ENCODE results near the gene MAP3K19. TPM values are rescaled to one million over a fixed set of nuclear protein-coding genes. Genes with fewer than 3 reads are reported as not detected.

Gene MAP3K19
- polyA plus RNA-seq, 1 donor, result 0.01 TPM

DNA sequence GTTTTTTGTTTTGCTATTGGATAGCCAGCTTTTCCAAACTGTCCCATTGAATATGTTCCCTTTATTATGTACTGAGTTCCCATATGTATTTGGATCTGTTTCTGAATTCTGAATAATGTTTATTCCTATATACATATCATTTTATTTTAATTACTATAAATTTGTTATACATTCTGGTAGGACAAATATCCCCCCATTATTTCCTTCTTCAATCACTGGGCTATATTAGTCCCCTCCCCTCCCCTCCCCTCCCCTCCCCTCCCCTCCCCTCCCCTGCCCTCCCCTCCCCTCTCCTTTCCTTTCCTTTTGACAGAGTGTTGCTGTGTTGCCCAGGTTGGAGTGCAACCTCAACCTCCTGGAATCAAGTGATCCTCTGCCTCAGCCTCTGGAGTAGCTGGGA lies 31.2 kb upstream of the MAP3K19 start:
- H3K9me3 ChIP-seq (ENCODE audit: control insufficient read depth, low read depth, low read length), result no peaks in the 10 kb centered on the region
- H3K36me3 ChIP-seq (ENCODE audit: control insufficient read depth, insufficient read depth, low read length), result peaks cover 1% of the 10 kb centered on the region
- no peak overlapping the region for H3K4me3 ChIP-seq (ENCODE audit: low read length)
- no peaks in the 10 kb centered on the region for H3K27me3 ChIP-seq (ENCODE audit: control insufficient read depth, insufficient read depth, low read length)
- no peak overlapping the region for H3K27ac ChIP-seq (ENCODE audit: low read length)
- no peaks in the 10 kb centered on the region for H3K4me1 ChIP-seq (ENCODE audit: control insufficient read depth, insufficient read depth, low read length)
- no peak for DNase-seq

DNA sequence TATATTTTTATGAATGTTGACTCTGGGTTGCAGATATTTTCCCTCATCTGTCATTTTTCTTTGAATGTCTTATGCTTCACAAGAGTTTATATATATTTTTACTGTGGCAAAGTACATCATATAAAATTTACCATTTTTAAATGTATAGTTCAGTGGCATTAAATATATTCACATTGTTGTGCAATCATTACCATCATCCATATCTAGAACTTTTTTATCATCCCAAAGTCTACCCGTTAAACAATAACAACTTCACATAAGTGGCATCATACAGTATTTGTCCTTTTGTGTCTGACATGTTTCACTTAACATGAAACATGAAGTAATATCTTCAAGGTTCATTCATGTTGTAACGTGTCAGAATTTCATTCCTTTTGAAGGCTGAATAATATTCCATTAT lies 29.3 kb upstream of the MAP3K19 start:
- H3K4me1 ChIP-seq (ENCODE audit: control insufficient read depth, insufficient read depth, low read length), result no peaks in the 10 kb centered on the region
- H3K9me3 ChIP-seq (ENCODE audit: control insufficient read depth, low read depth, low read length), result peaks cover 5% of the 10 kb centered on the region
- 100% methylated on average over 1 of the region's 2 CpGs for WGBS (ENCODE audit: insufficient coverage, low lambda C conversion rate)
- no peak for DNase-seq
- H3K27ac ChIP-seq (ENCODE audit: low read length), result no peak overlapping the region
- peaks cover 6% of the 10 kb centered on the region for H3K36me3 ChIP-seq (ENCODE audit: control insufficient read depth, insufficient read depth, low read length)
- no peak overlapping the region for H3K4me3 ChIP-seq (ENCODE audit: low read length)
- no peaks in the 10 kb centered on the region for H3K27me3 ChIP-seq (ENCODE audit: control insufficient read depth, insufficient read depth, low read length)

DNA sequence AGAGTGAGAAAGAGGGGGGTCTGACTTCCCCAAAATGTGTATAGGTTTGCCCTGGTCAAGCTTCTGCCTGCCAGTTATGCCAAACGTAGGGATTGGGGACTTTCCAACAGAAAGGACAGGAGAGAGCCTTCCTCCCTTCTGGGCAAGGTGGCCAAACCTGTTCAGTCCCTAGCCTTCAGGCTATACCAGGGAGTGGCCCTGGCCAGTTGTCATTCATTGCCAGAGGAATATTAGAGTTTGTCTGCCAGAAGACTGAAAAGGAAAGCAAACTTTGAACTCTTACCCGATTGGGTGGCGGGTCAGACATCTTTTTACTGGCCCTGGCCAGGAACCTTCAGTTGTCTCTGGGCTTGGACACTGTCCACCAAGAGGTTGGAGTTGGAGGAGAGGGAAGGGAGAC lies 27.0 kb upstream of the MAP3K19 start:
- Histone ChIP-seq H3K36me3 (ENCODE audit: control insufficient read depth, insufficient read depth, low read length) (peaks cover 7% of the 10 kb centered on the region), H3K4me1 (ENCODE audit: control insufficient read depth, insufficient read depth, low read length) (no peaks in the 10 kb centered on the region), H3K27ac (ENCODE audit: low read length) (no peak overlapping the region), H3K27me3 (ENCODE audit: control insufficient read depth, insufficient read depth, low read length) (no peaks in the 10 kb centered on the region), H3K4me3 (ENCODE audit: low read length) (no peak overlapping the region), H3K9me3 (ENCODE audit: control insufficient read depth, low read depth, low read length) (peaks cover 9% of the 10 kb centered on the region)
- no peak for DNase-seq
- no CpG with 5 or more reads among the region's 3 CpGs for WGBS (ENCODE audit: insufficient coverage, low lambda C conversion rate)

DNA sequence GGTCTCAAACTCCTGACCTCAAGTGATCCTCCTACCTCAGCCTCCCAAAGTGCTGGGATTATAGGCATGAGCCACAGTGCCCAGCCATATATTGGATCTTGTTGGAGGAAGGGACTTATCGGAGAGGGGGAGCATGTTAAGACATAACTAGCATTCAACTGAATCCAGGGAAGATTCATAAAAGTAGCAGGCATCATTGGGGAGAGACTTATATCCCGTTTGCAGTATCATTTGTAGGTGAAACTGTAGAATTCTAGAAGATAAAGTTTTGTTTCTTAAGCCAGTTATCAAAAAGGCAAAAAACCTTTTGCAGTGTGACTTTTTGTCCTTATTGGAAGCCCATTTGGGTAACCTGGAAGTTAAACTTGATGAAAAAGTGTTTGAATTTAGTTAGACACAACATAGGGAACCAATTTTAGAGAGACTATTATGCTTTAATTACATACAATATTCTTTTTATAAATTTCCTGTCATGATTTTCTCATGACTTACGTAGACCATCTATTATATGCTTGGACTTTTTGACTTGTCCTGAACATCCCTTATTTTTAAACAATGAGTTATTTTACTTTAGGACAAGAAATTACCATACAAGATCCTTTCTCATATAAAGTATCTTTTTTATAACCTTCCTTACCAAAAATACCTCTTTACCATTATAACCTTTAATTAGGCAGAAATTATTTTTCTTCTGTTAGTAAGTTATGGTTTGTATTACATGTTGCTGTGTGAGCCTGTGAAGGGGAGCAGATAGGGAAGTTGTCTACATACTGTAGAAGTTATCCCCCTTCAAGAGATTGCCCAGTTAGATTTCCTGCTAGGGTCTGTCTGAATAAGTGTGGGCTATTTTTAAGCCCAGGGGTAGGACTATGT lies 25.1 kb upstream of the MAP3K19 start:
- Histone ChIP-seq H3K4me3 (ENCODE audit: low read length) (no peak overlapping the region), H3K36me3 (ENCODE audit: control insufficient read depth, insufficient read depth, low read length) (peaks cover 9% of the 10 kb centered on the region), H3K4me1 (ENCODE audit: control insufficient read depth, insufficient read depth, low read length) (no peaks in the 10 kb centered on the region), H3K27me3 (ENCODE audit: control insufficient read depth, insufficient read depth, low read length) (no peaks in the 10 kb centered on the region), H3K27ac (ENCODE audit: low read length) (no peak overlapping the region), H3K9me3 (ENCODE audit: control insufficient read depth, low read depth, low read length) (peaks cover 9% of the 10 kb centered on the region)
- 100% methylated on average over 1 of the region's 3 CpGs for WGBS (ENCODE audit: insufficient coverage, low lambda C conversion rate)
- no peak for DNase-seq

DNA sequence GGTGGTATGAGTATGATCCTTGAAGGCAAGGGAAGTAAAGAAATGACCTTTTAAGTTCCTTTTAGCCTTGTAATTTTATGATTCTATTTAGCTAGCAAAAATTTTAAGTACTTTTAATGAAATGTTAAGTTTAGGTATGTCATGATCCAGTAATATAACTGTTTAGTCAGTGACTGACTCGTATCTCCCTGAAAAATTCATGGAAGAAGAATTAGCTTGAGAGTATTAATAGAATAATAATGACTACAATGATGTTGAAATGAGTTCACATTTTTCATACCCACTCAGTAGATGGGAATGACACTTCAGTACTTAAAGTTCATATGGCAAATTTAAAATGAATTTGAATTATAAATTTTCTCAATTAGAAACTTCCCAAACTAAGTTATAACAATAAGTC lies 19.5 kb upstream of the MAP3K19 start:
- no peaks in the 10 kb centered on the region for H3K4me1 ChIP-seq (ENCODE audit: control insufficient read depth, insufficient read depth, low read length)
- peaks cover 20% of the 10 kb centered on the region for H3K36me3 ChIP-seq (ENCODE audit: control insufficient read depth, insufficient read depth, low read length)
- WGBS (ENCODE audit: insufficient coverage, low lambda C conversion rate), result 80% methylated on average over 1 of the region's 1 CpG
- H3K4me3 ChIP-seq (ENCODE audit: low read length), result no peak overlapping the region
- H3K9me3 ChIP-seq (ENCODE audit: control insufficient read depth, low read depth, low read length), result peaks cover 9% of the 10 kb centered on the region
- no peaks in the 10 kb centered on the region for H3K27me3 ChIP-seq (ENCODE audit: control insufficient read depth, insufficient read depth, low read length)
- H3K27ac ChIP-seq (ENCODE audit: low read length), result no peak overlapping the region
- no peak for DNase-seq

DNA sequence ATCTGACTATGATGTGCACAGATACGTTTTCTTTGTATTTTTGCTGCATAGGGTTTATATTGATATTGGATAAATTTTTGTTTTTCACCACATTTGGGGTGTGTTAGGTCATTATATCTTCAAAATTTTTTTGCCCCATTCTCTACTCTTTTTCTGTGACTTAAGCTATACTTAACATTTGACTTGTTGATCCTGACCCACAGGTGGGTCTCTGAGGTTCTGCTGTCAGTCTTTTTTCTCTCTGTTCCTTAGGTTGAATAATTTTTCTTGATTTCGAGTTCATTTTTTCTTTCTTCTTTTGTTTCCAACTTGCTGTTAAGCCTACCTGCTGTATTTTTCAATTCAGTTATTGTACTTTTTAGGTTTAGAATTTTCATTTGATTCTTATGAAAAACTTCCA lies 16.9 kb upstream of the MAP3K19 start:
- H3K27me3 ChIP-seq (ENCODE audit: control insufficient read depth, insufficient read depth, low read length), result no peaks in the 10 kb centered on the region
- peaks cover 3% of the 10 kb centered on the region for H3K9me3 ChIP-seq (ENCODE audit: control insufficient read depth, low read depth, low read length)
- H3K36me3 ChIP-seq (ENCODE audit: control insufficient read depth, insufficient read depth, low read length), result peaks cover 22% of the 10 kb centered on the region
- no peaks in the 10 kb centered on the region for H3K4me1 ChIP-seq (ENCODE audit: control insufficient read depth, insufficient read depth, low read length)
- no peak for DNase-seq
- H3K27ac ChIP-seq (ENCODE audit: low read length), result no peak overlapping the region
- 100% methylated on average over 2 of the region's 2 CpGs for WGBS (ENCODE audit: insufficient coverage, low lambda C conversion rate)
- H3K4me3 ChIP-seq (ENCODE audit: low read length), result no peak overlapping the region

DNA sequence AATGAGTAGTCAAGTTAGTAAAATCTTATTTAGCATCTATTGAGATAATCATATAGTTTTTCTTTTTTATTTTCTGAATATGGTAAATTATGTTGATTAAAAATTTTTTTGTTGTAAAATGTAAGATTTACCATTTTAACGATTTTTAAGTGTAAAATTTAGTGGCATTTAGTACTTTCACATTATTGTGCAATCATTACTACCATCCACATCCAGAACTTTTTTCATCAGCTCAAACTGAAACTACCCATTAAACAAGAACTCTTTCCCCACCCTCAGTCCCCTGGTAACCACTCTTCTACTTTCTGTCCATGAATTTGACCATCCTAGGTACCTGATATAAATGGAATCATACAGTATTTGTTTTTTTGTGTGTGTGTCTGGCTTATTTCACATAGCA lies 16.0 kb upstream of the MAP3K19 start:
- H3K4me1 ChIP-seq (ENCODE audit: control insufficient read depth, insufficient read depth, low read length), result no peaks in the 10 kb centered on the region
- 100% methylated on average over 1 of the region's 1 CpG for WGBS (ENCODE audit: insufficient coverage, low lambda C conversion rate)
- H3K9me3 ChIP-seq (ENCODE audit: control insufficient read depth, low read depth, low read length), result peaks cover 3% of the 10 kb centered on the region
- H3K36me3 ChIP-seq (ENCODE audit: control insufficient read depth, insufficient read depth, low read length), result peaks cover 22% of the 10 kb centered on the region
- H3K27ac ChIP-seq (ENCODE audit: low read length), result no peak overlapping the region
- no peak overlapping the region for H3K4me3 ChIP-seq (ENCODE audit: low read length)
- DNase-seq, result no peak
- no peaks in the 10 kb centered on the region for H3K27me3 ChIP-seq (ENCODE audit: control insufficient read depth, insufficient read depth, low read length)

DNA sequence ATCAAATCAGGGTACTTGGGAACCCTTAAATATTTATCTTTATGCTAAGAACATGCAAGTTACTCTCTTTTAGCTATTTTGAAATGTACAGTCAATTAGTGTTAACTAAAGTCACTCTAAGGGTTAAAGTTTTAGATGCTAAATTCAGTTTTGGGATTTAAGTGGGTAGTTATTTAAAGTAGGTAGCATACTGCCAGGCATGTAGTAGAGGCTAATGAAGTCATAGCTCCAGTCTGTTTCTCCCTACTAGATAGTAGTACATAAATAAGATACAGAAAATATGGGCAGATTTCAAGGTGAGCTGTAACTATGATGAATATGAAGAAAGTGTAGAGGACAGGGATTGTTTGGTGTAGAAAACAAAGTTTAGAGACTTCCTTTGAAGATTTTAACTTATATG lies 12.3 kb upstream of the MAP3K19 start:
- Histone ChIP-seq H3K9me3 (ENCODE audit: control insufficient read depth, low read depth, low read length) (peaks cover 3% of the 10 kb centered on the region), H3K4me3 (ENCODE audit: low read length) (no peak overlapping the region), H3K36me3 (ENCODE audit: control insufficient read depth, insufficient read depth, low read length) (peaks cover 17% of the 10 kb centered on the region), H3K27ac (ENCODE audit: low read length) (no peak overlapping the region), H3K27me3 (ENCODE audit: control insufficient read depth, insufficient read depth, low read length) (no peaks in the 10 kb centered on the region), H3K4me1 (ENCODE audit: control insufficient read depth, insufficient read depth, low read length) (no peaks in the 10 kb centered on the region)
- no peak for DNase-seq

DNA sequence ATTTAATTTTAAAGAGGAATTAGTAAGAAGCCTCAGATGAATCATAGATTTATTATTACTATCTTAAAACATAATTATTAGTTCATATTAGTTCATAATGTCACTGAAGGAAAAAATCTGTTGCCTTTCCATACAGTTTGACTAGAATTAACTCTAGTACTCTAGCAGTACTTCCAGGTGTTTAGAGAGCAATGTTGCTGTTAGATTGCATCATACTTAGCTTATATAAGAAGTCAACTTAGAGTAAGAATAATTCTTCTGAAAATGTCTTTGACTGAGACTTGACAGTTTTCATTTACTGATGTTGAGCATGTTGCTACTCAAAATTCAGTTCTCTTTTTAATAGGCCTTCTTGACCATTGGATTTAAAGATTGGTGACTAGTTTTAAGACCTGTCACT lies 9.5 kb upstream of the MAP3K19 start:
- no peak overlapping the region for H3K4me3 ChIP-seq (ENCODE audit: low read length)
- no peaks in the 10 kb centered on the region for H3K9me3 ChIP-seq (ENCODE audit: control insufficient read depth, low read depth, low read length)
- H3K36me3 ChIP-seq (ENCODE audit: control insufficient read depth, insufficient read depth, low read length), result peaks cover 7% of the 10 kb centered on the region
- no peaks in the 10 kb centered on the region for H3K27me3 ChIP-seq (ENCODE audit: control insufficient read depth, insufficient read depth, low read length)
- DNase-seq, result no peak
- no peak overlapping the region for H3K27ac ChIP-seq (ENCODE audit: low read length)
- H3K4me1 ChIP-seq (ENCODE audit: control insufficient read depth, insufficient read depth, low read length), result no peaks in the 10 kb centered on the region

DNA sequence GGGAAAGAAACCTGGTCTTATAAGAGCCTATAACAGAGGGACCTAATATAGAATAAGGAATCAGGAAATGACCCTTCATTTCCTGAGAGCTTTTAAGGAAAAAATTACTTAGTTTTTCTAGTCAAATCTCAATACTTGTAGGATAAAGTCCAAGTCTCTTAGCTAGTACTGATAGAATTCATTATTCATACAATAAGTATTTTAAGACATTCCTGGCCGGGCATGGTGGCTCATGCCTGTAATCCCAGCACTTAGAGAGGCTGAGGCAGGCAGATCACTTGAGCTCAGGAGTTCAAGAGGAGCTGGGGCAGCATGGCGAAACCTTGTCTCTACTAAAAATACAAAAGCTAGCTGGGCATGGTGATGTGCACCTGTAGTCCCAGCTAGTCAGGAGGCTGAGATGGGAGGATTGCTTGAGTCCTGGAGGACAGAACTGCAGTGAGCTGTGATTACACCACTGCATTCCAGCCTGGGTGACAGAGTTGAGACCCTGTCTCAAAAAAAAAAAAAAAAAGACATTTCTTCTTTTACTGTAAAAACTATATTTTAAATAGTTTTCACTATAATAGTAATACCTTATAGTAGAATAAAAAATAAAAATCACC lies 8.0 kb upstream of the MAP3K19 start:
- Histone ChIP-seq H3K4me3 (ENCODE audit: low read length) (no peak overlapping the region), H3K27me3 (ENCODE audit: control insufficient read depth, insufficient read depth, low read length) (no peaks in the 10 kb centered on the region), H3K27ac (ENCODE audit: low read length) (no peak overlapping the region), H3K9me3 (ENCODE audit: control insufficient read depth, low read depth, low read length) (no peaks in the 10 kb centered on the region), H3K4me1 (ENCODE audit: control insufficient read depth, insufficient read depth, low read length) (no peaks in the 10 kb centered on the region), H3K36me3 (ENCODE audit: control insufficient read depth, insufficient read depth, low read length) (peaks cover 2% of the 10 kb centered on the region)
- DNase-seq, result no peak
- no CpG with 5 or more reads among the region's 2 CpGs for WGBS (ENCODE audit: insufficient coverage, low lambda C conversion rate)

DNA sequence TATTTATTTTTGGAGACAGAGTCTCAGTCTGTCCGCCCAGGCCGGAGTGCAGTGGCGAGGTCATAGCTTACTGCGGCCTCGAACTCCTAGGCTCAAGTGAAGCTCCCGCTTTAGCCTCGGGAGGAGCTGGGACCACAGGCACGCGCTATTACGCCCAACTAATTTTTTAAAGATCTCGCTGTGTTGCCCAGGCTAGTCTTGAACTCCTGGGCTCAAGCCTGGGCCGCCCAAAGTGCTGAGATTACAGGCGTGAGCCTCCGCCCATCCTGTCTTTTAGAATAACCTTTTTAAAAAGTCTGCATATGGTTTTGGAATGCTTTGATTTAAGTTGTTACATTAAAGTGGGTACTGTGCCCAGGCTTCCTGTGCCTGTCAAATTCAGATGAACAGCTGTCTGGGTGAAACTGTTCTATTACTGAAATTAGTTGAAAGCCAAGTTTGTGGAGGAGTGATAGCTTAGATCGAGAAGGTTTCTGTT lies 5.8 kb upstream of the MAP3K19 start:
- H3K4me1 ChIP-seq (ENCODE audit: control insufficient read depth, insufficient read depth, low read length), result no peaks in the 10 kb centered on the region
- H3K9me3 ChIP-seq (ENCODE audit: control insufficient read depth, low read depth, low read length), result no peaks in the 10 kb centered on the region
- no peak for DNase-seq
- no peak overlapping the region for H3K27ac ChIP-seq (ENCODE audit: low read length)
- H3K36me3 ChIP-seq (ENCODE audit: control insufficient read depth, insufficient read depth, low read length), result peaks cover 2% of the 10 kb centered on the region
- no peaks in the 10 kb centered on the region for H3K27me3 ChIP-seq (ENCODE audit: control insufficient read depth, insufficient read depth, low read length)
- 60% methylated on average over 1 of the region's 15 CpGs for WGBS (ENCODE audit: insufficient coverage, low lambda C conversion rate)
- H3K4me3 ChIP-seq (ENCODE audit: low read length), result peak overlapping the region; percentile 88
